ENCODE data around the gene LYPD6.

DNA sequence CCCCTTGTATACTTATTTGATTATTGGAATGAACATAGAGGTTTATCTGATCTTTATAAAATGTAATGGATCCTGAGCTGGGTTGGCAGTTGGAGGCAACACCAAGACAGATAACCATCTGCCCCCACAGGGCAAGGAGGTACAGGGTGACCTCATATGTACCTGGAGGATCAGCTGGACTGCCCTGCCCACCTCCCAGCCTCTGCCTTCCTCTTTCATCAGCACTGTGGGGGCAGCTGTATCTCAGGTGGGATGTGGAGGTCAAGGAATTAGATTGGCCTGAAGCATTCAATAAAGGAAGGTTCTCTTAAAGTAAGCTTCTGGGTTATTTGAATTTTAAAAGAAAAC lies 92.6 kb downstream of the LYPD6 start:
- 0 out of 2 replicates have a peak, but pooled peaks have one; percentile 31 for TF ChIP-seq GATA2 (IDR thresholded peaks at IDR 0.05; ENCODE audit: low read depth, low read length)
- TF ChIP-seq GATA3 (IDR thresholded peaks at IDR 0.05; ENCODE audit: low read depth, low read length) = no peak
